B cell (primary cell): ENCODE data around the gene TMEM114. TPM values are rescaled to one million over a fixed set of nuclear protein-coding genes. Genes with fewer than 3 reads are reported as not detected.

Experiments used
- ATAC-seq: fragments of 200-7000 bp; cut with Tn5 transposase; one replicate; pipeline ENCODE4 v1.10.0; 2021; ENCODE audit warnings: low read depth, mild to moderate bottlenecking, moderate number of reproducible peaks, moderate library complexity
- CTCF ChIA-PET: fragments of 350-600 bp; sonication (Branson Sonifier 250); formaldehyde crosslinking; loops from one replicate; lab custom pipeline; 2021; ENCODE audit warnings: antibody characterized with exemption, inconsistent platforms; lab: Charles Lee
- POLR2A ChIA-PET: fragments of 350-600 bp; sonication (Branson Sonifier 250); formaldehyde crosslinking; loops from one replicate; lab custom pipeline; 2021; ENCODE audit warnings: antibody characterized with exemption; lab: Charles Lee
- DNase-seq: peaks from one replicate; pipeline ENCODE4 v3.0.0; 2013
- H2AFZ ChIP-seq: 2 replicates; pipeline ENCODE4 v1.6.1; 2012; ENCODE audit warnings: mild to moderate bottlenecking, low read depth, low read length; ENCODE audit not compliant: insufficient read depth, poor library complexity, severe bottlenecking
- H3K27ac ChIP-seq, 2 donors: 1 replicate in 1 of 2; 2 replicates in 1 of 2; pipeline ENCODE4 v1.5.1; 2012 to 2013; ENCODE audit warnings: low read length in 2 of 2, mild to moderate bottlenecking in 2 of 2, moderate library complexity in 1 of 2
- H3K27me3 ChIP-seq, 4 experiments: fragments of 200-600 bp in 1 of 4; sonication (generic) in 1 of 4; replicated peaks in 1 of 4; 1 replicate in 2 of 4; 2 replicates in 2 of 4; pipeline versions ENCODE4 v1.6.1 to v1.7.0; 2013 to 2016; ENCODE audit warnings: low read length in 3 of 4, mild to moderate bottlenecking in 2 of 4, mixed read lengths in 1 of 4, moderate library complexity in 1 of 4; ENCODE audit not compliant: insufficient read depth in 4 of 4, control insufficient read depth in 3 of 4; ENCODE audit errors: control extremely low read depth in 1 of 4
- H3K36me3 ChIP-seq, 2 experiments: replicated peaks in 1 of 2; 1 replicate in 1 of 2; 2 replicates in 1 of 2; pipeline versions ENCODE4 v1.6.1 to v1.7.1; 2013; ENCODE audit warnings: low read length in 1 of 2; ENCODE audit not compliant: insufficient read depth in 2 of 2, control insufficient read depth in 1 of 2; ENCODE audit errors: control extremely low read depth in 1 of 2, extremely low read depth in 1 of 2
- H3K4me1 ChIP-seq, 2 donors: fragments of 200-600 bp in 1 of 2; sonication (generic) in 1 of 2; 1 replicate in 1 of 2; 2 replicates in 1 of 2; pipeline versions ENCODE4 v1.5.1 to v1.6.1; 2013 to 2017; ENCODE audit warnings: low read length in 2 of 2; ENCODE audit not compliant: control insufficient read depth in 2 of 2, insufficient read depth in 2 of 2
- H3K4me2 ChIP-seq: replicated peaks from 2 replicates; pipeline ENCODE3; 2012; ENCODE audit warnings: mild to moderate bottlenecking, low read depth, low read length; ENCODE audit not compliant: poor library complexity, severe bottlenecking
- H3K4me3 ChIP-seq, 5 experiments: fragments of 200-600 bp in 1 of 5; sonication (generic) in 1 of 5; 1 replicate in 3 of 5; 2 replicates in 2 of 5; pipeline versions ENCODE4 v1.5.1 to v1.7.0; 2011 to 2016; ENCODE audit warnings: low read length in 4 of 5, mild to moderate bottlenecking in 4 of 5, low read depth in 2 of 5, control low read depth in 1 of 5, moderate library complexity in 1 of 5; ENCODE audit not compliant: insufficient read depth in 1 of 5; ENCODE audit errors: control extremely low read depth in 1 of 5, extremely low read depth in 1 of 5
- H3K79me2 ChIP-seq: fragments of 200-600 bp; sonication (generic); one replicate; pipeline ENCODE4 v1.6.0; 2016; ENCODE audit warnings: low read length; ENCODE audit not compliant: control insufficient read depth, insufficient read depth
- H3K9ac ChIP-seq: fragments of 200-600 bp; sonication (generic); 2 replicates; pipeline ENCODE4 v1.6.1; 2017; ENCODE audit warnings: mild to moderate bottlenecking, low read length, moderate library complexity
- H3K9me3 ChIP-seq, 3 donors: one replicate each; pipeline versions ENCODE4 v1.6.1 to v1.7.1; 2013; ENCODE audit warnings: low read length in 2 of 3; ENCODE audit not compliant: control insufficient read depth in 2 of 3, insufficient read depth in 1 of 3; ENCODE audit errors: control extremely low read depth in 1 of 3
- H4K20me1 ChIP-seq: 2 replicates; pipeline ENCODE4 v1.6.0; 2012; ENCODE audit warnings: mild to moderate bottlenecking, low read length; ENCODE audit not compliant: insufficient read depth, control insufficient read depth, poor library complexity, severe bottlenecking
- H3K27ac Mint-ChIP-seq: one replicate; pipeline ENCODE4 v1.8.0; 2021; ENCODE audit warnings: mixed read lengths
- H3K27me3 Mint-ChIP-seq: one replicate; pipeline ENCODE4 v1.8.0; 2021; ENCODE audit warnings: mixed read lengths
- H3K4me1 Mint-ChIP-seq: one replicate; pipeline ENCODE4 v1.8.0; 2021; ENCODE audit warnings: mixed read lengths
- H3K4me3 Mint-ChIP-seq: one replicate; pipeline ENCODE4 v1.8.0; 2021; ENCODE audit warnings: mixed read lengths
- H3K9me3 Mint-ChIP-seq: one replicate; pipeline ENCODE4 v1.8.0; 2022; ENCODE audit warnings: mixed read lengths; ENCODE audit not compliant: insufficient read depth
- CTCF ChIP-seq: fragments of 200-600 bp; IDR thresholded peaks from one replicate; pipeline ENCODE4 v1.8.0; 2022; ENCODE audit warnings: antibody characterized with exemption, mild to moderate bottlenecking
- EZH2 ChIP-seq: IDR thresholded peaks from 2 replicates; pipeline ENCODE4 v1.6.1; 2012; ENCODE audit warnings: borderline replicate concordance, low read depth, mild to moderate bottlenecking, moderate library complexity, low read length; ENCODE audit not compliant: insufficient read depth, poor library complexity, severe bottlenecking
- WGBS: methylation state at CpG from one replicate; pipeline ENCODE4 v1.1.5; 2013; ENCODE audit warnings: missing lambda C conversion rate; ENCODE audit not compliant: insufficient coverage; 5-methylcytosine and 5-hydroxymethylcytosine counted together
- intact Hi-C: fragments of 100-400 bp; cut with micrococcal nuclease; formaldehyde crosslinking; loops from one replicate; pipeline ENCODE4 v1.10.0; 2022
- polyA plus RNA-seq: library from polyadenylated mRNA; depleted of rRNA; stranded (reverse); fragments of >200 nt; gene quantifications from 2 replicates; pipeline ENCODE4 v1.2.3, GENCODE V29; 2012
- total RNA-seq, 2 donors: library from RNA; stranded (reverse); fragments of 120-200 nt in 1 of 2; gene quantifications; 1 replicate in 1 of 2; 2 replicates in 1 of 2; pipeline versions ENCODE4 v1.2.3 to v1.2.4, GENCODE V29; 2013 to 2022

Gene TMEM114
- total and polyA plus RNA-seq, 2 donors (not counting 1 experiment from before 2014, with no cell fraction given) = not detected

- Histone ChIP-seq H3K4me2 (no peak overlapping the region), H3K9ac (no peak overlapping the region), H2AFZ (no peak overlapping the region), H3K9me3 (no peaks in the 10 kb centered on the region), H3K79me2 (no peaks in the 10 kb centered on the region), H3K4me1 (no peaks in the 10 kb centered on the region), H3K27ac (no peak overlapping the region), H3K27me3 (peaks cover 0 to 5% (median 1%) of the 10 kb centered on the region in 4 experiments), H3K36me3 (no peaks in the 10 kb centered on the region), H3K4me3 (no peak overlapping the region), H4K20me1 (no peaks in the 10 kb centered on the region)
- Mint-ChIP-seq H3K9me3 (no peaks in the 10 kb centered on the region), H3K4me1 (no peaks in the 10 kb centered on the region), H3K4me3 (no peak overlapping the region), H3K27me3 (peaks cover 44% of the 10 kb centered on the region), H3K27ac (no peak overlapping the region)
- POLR2A ChIA-PET = no interaction called here
- DNase-seq (no peak), ATAC-seq (no peak)
- CTCF ChIA-PET = no interaction called here
- TF ChIP-seq EZH2 (no peak), CTCF (no peak)
- intact Hi-C loops = no loop called here
- WGBS = no CpG with 5 or more reads among the region's 3 CpGs
These were observed 42.1 kb downstream of the TMEM114 start for GRCh38 chr16:8548166-8548565.

DNA sequence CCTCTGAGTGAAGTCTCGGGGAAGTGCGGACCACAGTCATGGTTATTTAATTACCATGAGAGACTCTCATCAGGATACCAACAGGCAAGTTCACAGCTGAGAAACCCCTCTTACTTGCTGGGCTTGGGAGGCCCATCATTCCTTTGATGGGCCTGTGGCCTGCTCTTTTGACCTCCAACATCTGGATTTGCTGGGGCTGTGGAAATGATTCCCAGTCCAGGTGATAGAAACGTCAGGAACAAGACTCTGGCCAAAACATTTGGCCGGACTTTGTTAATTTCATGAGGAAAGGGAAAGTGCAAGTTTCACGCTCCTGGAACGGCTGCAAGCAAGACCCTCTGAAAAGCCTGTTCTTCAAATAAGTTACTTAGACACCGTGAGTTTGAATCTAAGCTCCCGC is 42.5 kb downstream of the TMEM114 start:
- Mint-ChIP-seq H3K4me1 (no peaks in the 10 kb centered on the region), H3K27me3 (peaks cover 40% of the 10 kb centered on the region), H3K27ac (no peak overlapping the region), H3K4me3 (no peak overlapping the region), H3K9me3 (no peaks in the 10 kb centered on the region)
- ChIA-PET CTCF (no interaction called here), POLR2A (no interaction called here)
- H3K4me1 ChIP-seq = no peaks in the 10 kb centered on the region
- H3K79me2 ChIP-seq = no peaks in the 10 kb centered on the region
- no peak overlapping the region for H2AFZ ChIP-seq
- no peak overlapping the region for H3K9ac ChIP-seq
- TF ChIP-seq EZH2 (no peak), CTCF (no peak)
- 87% methylated on average over 8 of the region's 8 CpGs for WGBS
- no peaks in the 10 kb centered on the region for H3K36me3 ChIP-seq
- intact Hi-C loops = no loop called here
- peaks cover 0 to 5% (median 1%) of the 10 kb centered on the region in 4 experiments for H3K27me3 ChIP-seq
- H3K27ac ChIP-seq = no peak overlapping the region
- H3K4me3 ChIP-seq = no peak overlapping the region
- no peak overlapping the region for H3K4me2 ChIP-seq
- H3K9me3 ChIP-seq = no peaks in the 10 kb centered on the region
- ATAC-seq (no peak), DNase-seq (no peak)
- no peaks in the 10 kb centered on the region for H4K20me1 ChIP-seq
